Mesothelial cell of epicardium (in vitro differentiated cells): Measurements from ENCODE around the gene OR13A1. TPM values are rescaled to one million over a fixed set of nuclear protein-coding genes. Genes with fewer than 3 reads are reported as not detected.
"Not testable (repeated sequence)": the region's sequence is repeated elsewhere in the genome, so short reads cannot be mapped to it uniquely, and the experiment has no call there.

Source experiments
- DNase-seq, 2 experiments: peaks; one replicate each; pipeline ENCODE4 v3.0.0; 2021; ENCODE audit warnings: low spot score in 2 of 2; ENCODE audit not compliant: unreplicated experiment in 2 of 2
- H3K27ac Mint-ChIP-seq: 2 replicates; pipeline ENCODE4 v1.8.0; 2021; ENCODE audit warnings: mixed read lengths
- H3K27me3 Mint-ChIP-seq: 2 replicates; pipeline ENCODE4 v1.8.0; 2021; ENCODE audit warnings: low read depth, mixed read lengths
- H3K36me3 Mint-ChIP-seq: 2 replicates; pipeline ENCODE4 v1.8.0; 2021; ENCODE audit warnings: mixed read lengths
- H3K4me1 Mint-ChIP-seq: 2 replicates; pipeline ENCODE4 v1.8.0; 2021; ENCODE audit warnings: mixed read lengths
- H3K4me3 Mint-ChIP-seq: 2 replicates; pipeline ENCODE4 v1.8.0; 2021; ENCODE audit warnings: mild to moderate bottlenecking, moderate library complexity, mixed read lengths
- H3K9me3 Mint-ChIP-seq: 2 replicates; pipeline ENCODE4 v1.8.0; 2021; ENCODE audit warnings: mixed read lengths
- total RNA-seq: library from RNA; stranded (reverse); gene quantifications from 3 replicates; pipeline ENCODE4 v1.2.1, GENCODE V29; 2021
- TF ChIP-seq, protein P1 (sequence below): fragments of 200-600 bp; sonication (generic); IDR thresholded peaks from one replicate; pipeline ENCODE4 v1.5.0; 2021; ENCODE audit warnings: antibody characterized with exemption; ENCODE audit not compliant: unreplicated experiment

OR13A1 gene
- total RNA-seq, 1 donor from 2014 or later = 0.13 TPM

GRCh38 chr10:45308707-45309106 lies 6.7 kb downstream of the OR13A1 start:
- TF ChIP-seq, protein P1, sequence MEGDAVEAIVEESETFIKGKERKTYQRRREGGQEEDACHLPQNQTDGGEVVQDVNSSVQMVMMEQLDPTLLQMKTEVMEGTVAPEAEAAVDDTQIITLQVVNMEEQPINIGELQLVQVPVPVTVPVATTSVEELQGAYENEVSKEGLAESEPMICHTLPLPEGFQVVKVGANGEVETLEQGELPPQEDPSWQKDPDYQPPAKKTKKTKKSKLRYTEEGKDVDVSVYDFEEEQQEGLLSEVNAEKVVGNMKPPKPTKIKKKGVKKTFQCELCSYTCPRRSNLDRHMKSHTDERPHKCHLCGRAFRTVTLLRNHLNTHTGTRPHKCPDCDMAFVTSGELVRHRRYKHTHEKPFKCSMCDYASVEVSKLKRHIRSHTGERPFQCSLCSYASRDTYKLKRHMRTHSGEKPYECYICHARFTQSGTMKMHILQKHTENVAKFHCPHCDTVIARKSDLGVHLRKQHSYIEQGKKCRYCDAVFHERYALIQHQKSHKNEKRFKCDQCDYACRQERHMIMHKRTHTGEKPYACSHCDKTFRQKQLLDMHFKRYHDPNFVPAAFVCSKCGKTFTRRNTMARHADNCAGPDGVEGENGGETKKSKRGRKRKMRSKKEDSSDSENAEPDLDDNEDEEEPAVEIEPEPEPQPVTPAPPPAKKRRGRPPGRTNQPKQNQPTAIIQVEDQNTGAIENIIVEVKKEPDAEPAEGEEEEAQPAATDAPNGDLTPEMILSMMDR = no peak
- peak overlapping the region; percentile 60 for H3K27ac Mint-ChIP-seq
- no peak overlapping the region for H3K4me3 Mint-ChIP-seq
- H3K27me3 Mint-ChIP-seq = peaks cover 6% of the 10 kb centered on the region
- no peak for DNase-seq
- no peaks in the 10 kb centered on the region for H3K36me3 Mint-ChIP-seq
- H3K4me1 Mint-ChIP-seq = peaks cover 20% of the 10 kb centered on the region
- H3K9me3 Mint-ChIP-seq = peaks cover 23% of the 10 kb centered on the region

- Mint-ChIP-seq H3K27me3 (peaks cover 50% of the 10 kb centered on the region), H3K4me3 (no peak overlapping the region), H3K9me3 (no peaks in the 10 kb centered on the region), H3K27ac (no peak overlapping the region), H3K4me1 (peaks cover 5% of the 10 kb centered on the region), H3K36me3 (no peaks in the 10 kb centered on the region)
- no peak for DNase-seq
- TF ChIP-seq, protein P1 = no peak
Observed at GRCh38 chr10:45302573-45302972, 12.8 kb downstream of the OR13A1 start.

DNA sequence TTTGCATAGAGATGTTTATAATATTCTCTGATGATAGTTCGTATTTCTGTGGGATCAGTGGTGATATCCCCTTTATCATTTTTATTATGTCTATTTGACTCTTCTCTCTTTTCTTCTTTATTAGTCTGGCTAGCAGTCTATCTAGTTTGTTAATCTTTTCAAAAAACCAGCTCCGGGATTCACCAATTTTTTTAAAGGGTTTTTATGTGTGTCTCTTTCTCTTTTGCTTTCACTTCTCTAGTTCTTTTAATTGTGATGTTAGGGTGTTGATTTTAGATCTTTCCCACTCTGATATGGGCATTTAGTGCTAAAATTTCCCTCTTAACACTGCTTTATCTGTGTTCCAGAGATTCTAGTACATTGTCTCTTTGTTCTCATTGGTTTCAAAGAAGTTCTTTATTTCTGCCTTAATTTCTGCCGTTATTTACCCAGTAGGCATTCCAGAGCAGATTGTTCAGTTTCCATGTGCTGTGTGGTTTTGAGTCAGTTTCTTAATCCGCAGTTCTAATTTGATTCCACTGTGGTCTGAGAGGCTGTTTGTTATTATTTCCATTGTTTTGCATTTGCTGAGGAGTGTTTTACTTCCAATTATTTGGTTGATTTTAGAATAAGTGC lies 17.0 kb downstream of the OR13A1 start:
- peaks cover 64% of the 10 kb centered on the region for H3K27me3 Mint-ChIP-seq
- not testable (repeated sequence) for H3K9me3 Mint-ChIP-seq, H3K4me3 Mint-ChIP-seq, H3K27ac Mint-ChIP-seq, H3K36me3 Mint-ChIP-seq, H3K4me1 Mint-ChIP-seq, DNase-seq

GRCh38 chr10:45294681-45295080 lies 20.7 kb downstream of the OR13A1 start:
- no peaks in the 10 kb centered on the region for H3K4me1 Mint-ChIP-seq
- no peaks in the 10 kb centered on the region for H3K36me3 Mint-ChIP-seq
- peaks cover 7% of the 10 kb centered on the region for H3K9me3 Mint-ChIP-seq
- no peak for DNase-seq
- peaks cover 52% of the 10 kb centered on the region for H3K27me3 Mint-ChIP-seq
- no peak overlapping the region for H3K27ac Mint-ChIP-seq
- H3K4me3 Mint-ChIP-seq = no peak overlapping the region
- TF ChIP-seq, protein P1 = no peak

DNA sequence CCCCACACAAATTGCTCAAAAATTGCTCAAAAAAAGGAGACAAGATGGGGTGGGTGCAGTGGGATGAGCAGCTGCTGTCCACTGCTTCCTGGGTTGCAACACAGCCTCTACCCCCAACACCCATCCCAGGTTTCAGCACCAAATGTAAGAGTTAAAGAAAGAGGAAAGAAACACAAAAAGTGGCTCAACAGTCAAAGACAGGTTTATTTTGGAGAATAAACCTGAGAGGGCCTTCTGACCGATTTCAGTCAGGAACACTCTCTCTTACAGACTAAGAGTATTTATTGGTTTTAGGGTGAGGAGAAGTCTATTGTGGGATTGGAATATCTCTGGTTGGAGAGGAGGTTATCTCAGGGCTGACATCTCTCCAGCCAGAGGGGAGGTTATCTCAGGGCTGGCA lies 28.4 kb downstream of the OR13A1 start:
- Mint-ChIP-seq H3K9me3 (peaks cover 8% of the 10 kb centered on the region), H3K27ac (no peak overlapping the region), H3K4me3 (no peak overlapping the region), H3K36me3 (no peaks in the 10 kb centered on the region), H3K27me3 (peaks cover 18% of the 10 kb centered on the region), H3K4me1 (peaks cover 15% of the 10 kb centered on the region)
- TF ChIP-seq, protein P1 = no peak
- DNase-seq = no peak

GRCh38 chr10:45282061-45282460 lies 33.3 kb downstream of the OR13A1 start:
- Mint-ChIP-seq H3K4me1 (peaks cover 42% of the 10 kb centered on the region), H3K4me3 (no peak overlapping the region), H3K27ac (no peak overlapping the region), H3K9me3 (peaks cover 4% of the 10 kb centered on the region), H3K36me3 (no peaks in the 10 kb centered on the region), H3K27me3 (peaks cover 13% of the 10 kb centered on the region)
- TF ChIP-seq, protein P1 = no peak
- DNase-seq = no peak
